Measurements from ENCODE around the gene FANCL.
"Not testable (repeated sequence)": the region's sequence is repeated elsewhere in the genome, so short reads cannot be mapped to it uniquely, and the experiment has no call there.

The FANCL gene

GRCh38 chr2:58204195-58204959, 36.7 kb downstream of the FANCL start:
- DNase-seq, result no peak

GRCh38 chr2:58203018-58203417, 38.1 kb downstream of the FANCL start:
- DNase-seq, result no peak

GRCh38 chr2:58202404-58202803, 38.7 kb downstream of the FANCL start:
- DNase-seq, result no peak

GRCh38 chr2:58197894-58198293, 43.2 kb downstream of the FANCL start:
- no peak for DNase-seq

GRCh38 chr2:58195662-58196061, 45.5 kb downstream of the FANCL start:
- DNase-seq, result no peak

- no peak for DNase-seq
These were observed 46.7 kb downstream of the FANCL start for GRCh38 chr2:58194458-58194857.

GRCh38 chr2:58187022-58187421, 54.1 kb downstream of the FANCL start:
- DNase-seq, result not testable (repeated sequence)

GRCh38 chr2:58186501-58186900, 54.6 kb downstream of the FANCL start:
- no peak for DNase-seq

- no peak for DNase-seq
These were observed 58.6 kb downstream of the FANCL start for GRCh38 chr2:58182527-58182926.

GRCh38 chr2:58180635-58181034, 60.5 kb downstream of the FANCL start:
- no peak for DNase-seq

GRCh38 chr2:58180175-58180574, 61.0 kb downstream of the FANCL start:
- DNase-seq, result not testable (repeated sequence)

- DNase-seq, result not testable (repeated sequence)
These were observed 63.9 kb downstream of the FANCL start for GRCh38 chr2:58177187-58177586.

GRCh38 chr2:58171831-58172230, 69.3 kb downstream of the FANCL start:
- not testable (repeated sequence) for DNase-seq

- not testable (repeated sequence) for DNase-seq
These were observed 70.7 kb downstream of the FANCL start for GRCh38 chr2:58170334-58170933.

GRCh38 chr2:58169845-58170244, 71.3 kb downstream of the FANCL start:
- not testable (repeated sequence) for DNase-seq

- DNase-seq, result not testable (repeated sequence)
These were observed 73.0 kb downstream of the FANCL start for GRCh38 chr2:58168130-58168529.

GRCh38 chr2:58163913-58164312, 77.2 kb downstream of the FANCL start:
- DNase-seq, result no peak

- no peak for DNase-seq
These were observed 82.6 kb downstream of the FANCL start for GRCh38 chr2:58158481-58158880.

GRCh38 chr2:58157754-58158153, 83.4 kb downstream of the FANCL start:
- no peak for DNase-seq

- DNase-seq, result no peak
These were observed 84.3 kb downstream of the FANCL start for GRCh38 chr2:58156780-58157179.

- no peak for DNase-seq
These were observed 85.9 kb downstream of the FANCL start for GRCh38 chr2:58155160-58155778.

GRCh38 chr2:58146707-58147106, 94.4 kb downstream of the FANCL start:
- DNase-seq, result no peak

- not testable (repeated sequence) for DNase-seq
These were observed 95.4 kb downstream of the FANCL start for GRCh38 chr2:58145769-58146168.

- no peak for DNase-seq
These were observed 100.5 kb downstream of the FANCL start for GRCh38 chr2:58140508-58141072.

Measured in activated CD4-positive, alpha-beta T cell treated with anti-CD3 and anti-CD28 coated beads, Interleukin-2, amount 50 U/mL, for 48 hours (primary cell).